ENCODE data around the gene FTSJ3. TPM values are rescaled to one million over a fixed set of nuclear protein-coding genes. Genes with fewer than 3 reads are reported as not detected.

The FTSJ3 gene
- total and polyA plus RNA-seq, 8 donors = 8.6 to 24.0 (median 13.7) TPM

GRCh38 chr17:63792055-63792729 is 35.3 kb downstream of the FTSJ3 start:
- no peak for DNase-seq
- Histone ChIP-seq H3K36me3 (peaks cover 6 to 83% (median 43%) of the 10 kb centered on the region in 3 donors), H3K27me3 (no peaks in the 10 kb centered on the region), H3K4me3 (no peak overlapping the region), H3K27ac (no peak overlapping the region), H3K9me3 (no peaks in the 10 kb centered on the region), H3K4me1 (no peaks in the 10 kb centered on the region)
- intact Hi-C loops (cut with DNase I) = no loop called here
- WGBS, 2 donors = 75% methylated on average over 3 of the region's 3 CpGs
- ATAC-seq = no peak
- no peak for TF ChIP-seq CTCF (IDR thresholded peaks at IDR 0.05)
- no peak for FAIRE-seq

- intact Hi-C loops (cut with DNase I) = no loop called here
- FAIRE-seq = no peak
- no peaks in the 10 kb centered on the region for H3K9me3 ChIP-seq
- DNase-seq = no peak
- H3K4me3 ChIP-seq = no peak overlapping the region
- no peak for TF ChIP-seq CTCF (IDR thresholded peaks at IDR 0.05)
- no peaks in the 10 kb centered on the region for H3K27me3 ChIP-seq
- WGBS, 2 donors = 88 to 92% methylated on average over 6 of the region's 6 CpGs
- no peak overlapping the region for H3K27ac ChIP-seq
- ATAC-seq = no peak
- H3K4me1 ChIP-seq = no peaks in the 10 kb centered on the region
- H3K36me3 ChIP-seq = peaks cover 0 to 65% (median 31%) of the 10 kb centered on the region in 3 donors
These were observed 37.4 kb downstream of the FTSJ3 start for GRCh38 chr17:63790057-63790456.

GRCh38 chr17:63786971-63787711 is 40.3 kb downstream of the FTSJ3 start:
- Histone ChIP-seq H3K4me1 (peaks cover 0 to 5% (median 0%) of the 10 kb centered on the region in 3 donors), H3K27ac (no peak overlapping the region), H3K4me3 (no peak overlapping the region), H3K9me3 (no peaks in the 10 kb centered on the region), H3K36me3 (peaks cover 0 to 36% (median 19%) of the 10 kb centered on the region in 3 donors), H3K27me3 (no peaks in the 10 kb centered on the region)
- WGBS, 2 donors = 96 to 97% methylated on average over 13 of the region's 13 CpGs
- FAIRE-seq (no peak), DNase-seq (no peak), ATAC-seq (no peak)
- intact Hi-C loops (cut with DNase I) = no loop called here
- no peak for TF ChIP-seq CTCF (IDR thresholded peaks at IDR 0.05)

- intact Hi-C loops (cut with DNase I) = no loop called here
- no peaks in the 10 kb centered on the region for H3K27me3 ChIP-seq
- peaks cover 0 to 35% (median 19%) of the 10 kb centered on the region in 3 donors for H3K36me3 ChIP-seq
- DNase-seq = no peak
- H3K4me3 ChIP-seq = no peak overlapping the region
- no peaks in the 10 kb centered on the region for H3K9me3 ChIP-seq
- H3K27ac ChIP-seq = no peak overlapping the region
- TF ChIP-seq CTCF (IDR thresholded peaks at IDR 0.05) = no peak
- ATAC-seq = peak in 1 of 4 donors; percentile 51
- H3K4me1 ChIP-seq = peaks cover 0 to 6% (median 2%) of the 10 kb centered on the region in 3 donors
- FAIRE-seq = no peak
- WGBS, 2 donors = 98 to 100% methylated on average over 1 of the region's 1 CpG
These were observed 41.3 kb downstream of the FTSJ3 start for GRCh38 chr17:63786117-63786516.

GRCh38 chr17:63785556-63785955 is 41.9 kb downstream of the FTSJ3 start:
- no peak for FAIRE-seq

More at GRCh38 chr17:63785556-63785955, 41.9 kb downstream of the FTSJ3 start:
- no peak for TF ChIP-seq CTCF (IDR thresholded peaks at IDR 0.05)
- Histone ChIP-seq H3K9me3 (no peaks in the 10 kb centered on the region), H3K27me3 (no peaks in the 10 kb centered on the region), H3K27ac (no peak overlapping the region), H3K4me3 (no peak overlapping the region), H3K36me3 (peaks cover 0 to 33% (median 19%) of the 10 kb centered on the region in 3 donors), H3K4me1 (peaks cover under 1 to 11% (median 7%) of the 10 kb centered on the region in 3 donors)
- 87 to 92% methylated on average over 1 of the region's 1 CpG for WGBS, 2 donors
- intact Hi-C loops (cut with DNase I) = no loop called here
- ATAC-seq = no peak
- no peak for DNase-seq

Measured in pancreas (tissue), 10 donors.